Loucy (cell line): ENCODE data around the gene RNASE7.

Experiments used
- CTCF ChIP-seq: fragments of 200-600 bp; sonication (generic); conservative IDR thresholded peaks from 2 replicates; pipeline ENCODE4 v1.5.1; 2014; ENCODE audit warnings: mild to moderate bottlenecking, antibody characterized with exemption, low read length
- EZH2phosphoT487 ChIP-seq: fragments of 200-600 bp; IDR thresholded peaks from 2 replicates; pipeline ENCODE4 v1.6.1; 2018; ENCODE audit warnings: antibody characterized with exemption, mild to moderate bottlenecking, moderate library complexity, borderline replicate concordance

DNA sequence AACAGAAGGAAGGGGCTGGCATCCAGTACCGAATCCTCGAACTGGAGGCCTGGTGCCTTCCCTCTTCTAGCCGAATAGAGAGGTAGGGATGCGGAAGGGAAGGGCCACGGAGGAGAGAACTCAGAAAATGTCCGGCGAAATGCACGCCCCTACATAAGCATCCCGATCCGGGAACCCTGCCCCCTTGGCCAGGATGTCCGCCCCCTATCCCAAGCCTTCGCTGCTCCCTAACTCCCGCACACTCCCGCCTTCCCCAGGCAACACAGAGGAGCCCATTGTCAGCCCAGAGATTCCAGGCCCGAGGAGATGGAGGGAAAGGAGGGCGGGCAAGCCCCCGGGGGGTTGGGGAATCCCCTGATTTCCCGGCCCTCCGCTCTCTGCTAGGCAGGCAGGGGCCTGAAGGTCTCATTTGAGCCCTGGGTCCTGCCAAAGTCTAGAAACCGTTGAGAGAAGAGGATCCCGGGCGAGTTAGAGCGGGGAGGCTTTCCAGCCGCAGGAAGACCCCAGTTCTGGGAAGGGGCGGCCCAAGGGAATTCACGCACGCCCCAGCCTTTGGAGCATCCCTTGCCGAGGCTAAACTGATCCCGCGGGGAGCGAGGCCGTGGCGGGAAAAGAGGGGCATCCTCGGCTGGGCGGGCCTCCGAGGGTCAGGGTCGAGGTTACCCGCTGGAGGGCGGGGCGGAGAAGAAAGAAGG lies 27.4 kb downstream of the RNASE7 start:
- TF ChIP-seq CTCF (no peak), EZH2phosphoT487 (no peak)
